Hepatocyte (in vitro differentiated cells): ENCODE measurements around the gene IKZF3. TPM values are rescaled to one million over a fixed set of nuclear protein-coding genes. Genes with fewer than 3 reads are reported as not detected.
"Not testable (repeated sequence)": the region's sequence is repeated elsewhere in the genome, so short reads cannot be mapped to it uniquely, and the experiment has no call there.

ENCODE experiments used
- DNase-seq: peaks from one replicate; pipeline ENCODE4 v3.0.0-alpha.2; 2016; ENCODE audit warnings: low spot score
- H2AFZ ChIP-seq: fragments of 200-600 bp; sonication (generic); 2 replicates; pipeline ENCODE4 v1.6.0; 2016; ENCODE audit warnings: antibody characterized with exemption, mild to moderate bottlenecking
- H3K27ac ChIP-seq: fragments of 200-600 bp; sonication (generic); 2 replicates; pipeline ENCODE4 v1.5.1; 2016; ENCODE audit warnings: mild to moderate bottlenecking
- H3K27me3 ChIP-seq: fragments of 200-600 bp; sonication (generic); 2 replicates; pipeline ENCODE4 v1.6.1; 2016
- H3K36me3 ChIP-seq: fragments of 200-600 bp; sonication (generic); replicated peaks from 2 replicates; pipeline ENCODE4 v1.5.1; 2016; ENCODE audit warnings: low read depth; ENCODE audit not compliant: insufficient read depth
- H3K4me1 ChIP-seq: fragments of 200-600 bp; sonication (generic); 2 replicates; pipeline ENCODE4 v1.5.1; 2016; ENCODE audit warnings: mild to moderate bottlenecking, moderate library complexity; ENCODE audit not compliant: insufficient read depth
- H3K4me2 ChIP-seq: fragments of 200-600 bp; sonication (generic); 2 replicates; pipeline ENCODE4 v1.6.0; 2016
- H3K4me3 ChIP-seq: fragments of 200-600 bp; sonication (generic); 2 replicates; pipeline ENCODE4 v1.5.1; 2016; ENCODE audit warnings: mild to moderate bottlenecking
- H3K79me2 ChIP-seq: fragments of 200-600 bp; sonication (generic); 2 replicates; pipeline ENCODE4 v1.6.0; 2017; ENCODE audit warnings: mild to moderate bottlenecking
- H3K9me2 ChIP-seq: fragments of 200-600 bp; sonication (generic); replicated peaks from 2 replicates; pipeline ENCODE4 v1.6.0; 2017; ENCODE audit warnings: mild to moderate bottlenecking; ENCODE audit not compliant: insufficient read depth
- H3K9me3 ChIP-seq: fragments of 200-600 bp; sonication (generic); 2 replicates; pipeline ENCODE4 v1.5.1; 2016; ENCODE audit warnings: low read depth, mild to moderate bottlenecking
- H4K20me1 ChIP-seq: fragments of 200-600 bp; sonication (generic); 2 replicates; pipeline ENCODE4 v1.6.0; 2016; ENCODE audit warnings: mild to moderate bottlenecking; ENCODE audit not compliant: insufficient read depth, poor library complexity, severe bottlenecking
- EZH2 ChIP-seq: fragments of 200-600 bp; sonication (generic); IDR thresholded peaks from 2 replicates; pipeline ENCODE4 v1.6.1; 2016; ENCODE audit warnings: antibody characterized with exemption, mild to moderate bottlenecking, borderline replicate concordance
- EZH2phosphoT487 ChIP-seq: fragments of 200-600 bp; sonication (generic); IDR thresholded peaks from one replicate; pipeline ENCODE4 v1.6.1; 2018; ENCODE audit warnings: antibody characterized with exemption, mild to moderate bottlenecking, low read depth, moderate library complexity; ENCODE audit not compliant: unreplicated experiment, severe bottlenecking
- WGBS: methylation state at CpG from one replicate; pipeline ENCODE4 v1.1.6; 2016; ENCODE audit warnings: low lambda C conversion rate; ENCODE audit errors: missing lambda C conversion rate; 5-methylcytosine and 5-hydroxymethylcytosine counted together
- polyA plus RNA-seq: library from polyadenylated mRNA; unstranded; fragments of >200 nt; fragmentation: Nextera tagmentation; extraction: Ambion mirVana; gene quantifications from 2 replicates; pipeline ENCODE4 v1.2.1, GENCODE V29; 2016
- total RNA-seq: library from RNA; depleted of rRNA; stranded (reverse); fragments of >200 nt; gene quantifications from 2 replicates; pipeline ENCODE4 v1.2.3, GENCODE V29; 2014
- TF ChIP-seq, protein P1 (sequence below): fragments of 200-600 bp; sonication (generic); IDR thresholded peaks from 2 replicates; pipeline ENCODE4 v1.5.1; 2016; ENCODE audit warnings: antibody characterized with exemption, mild to moderate bottlenecking; ENCODE audit not compliant: poor library complexity

Gene IKZF3
- total and polyA plus RNA-seq, 2 experiments from 2014 or later, result under 0.01 TPM; not detected in 1

DNA sequence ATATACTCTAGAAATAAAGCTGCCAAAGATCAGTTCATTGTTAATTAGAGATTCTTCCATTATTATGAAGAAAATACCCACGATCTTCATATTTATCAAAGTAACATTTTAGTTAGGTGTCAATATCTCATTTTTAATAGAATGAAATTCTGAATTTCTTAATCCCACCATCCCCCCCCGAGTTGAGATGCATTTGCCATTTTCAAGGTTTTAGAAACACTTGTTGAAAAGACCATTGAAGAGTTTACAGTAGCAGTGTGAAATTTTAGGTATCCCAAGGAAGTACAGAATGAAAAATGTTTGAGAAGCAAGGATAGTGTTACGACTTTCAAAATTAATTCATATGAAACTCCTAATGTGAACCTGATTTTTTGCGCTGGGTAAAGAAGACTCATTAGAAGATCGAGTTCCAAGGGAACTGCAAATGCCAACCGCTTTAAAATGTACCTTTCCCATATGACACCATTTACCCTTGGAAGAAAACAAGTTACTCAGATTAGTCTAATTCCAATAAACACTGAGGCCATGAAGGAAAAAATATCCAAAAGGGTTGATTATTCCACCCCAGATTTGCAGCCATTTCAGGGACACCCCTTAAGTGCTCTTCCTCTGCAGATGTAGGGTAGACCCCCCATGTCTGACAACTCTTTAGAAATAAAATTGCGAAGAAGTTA is 731 bp downstream of the IKZF3 start:
- 81% methylated on average over 7 of the region's 7 CpGs for WGBS
- Histone ChIP-seq H3K27me3 (peaks cover 52% of the 10 kb centered on the region), H3K27ac (no peak overlapping the region), H4K20me1 (no peaks in the 10 kb centered on the region), H3K9me2 (no peaks in the 10 kb centered on the region), H3K36me3 (no peaks in the 10 kb centered on the region), H3K4me2 (peak overlapping the region; percentile 76), H3K9me3 (no peaks in the 10 kb centered on the region), H3K79me2 (no peaks in the 10 kb centered on the region), H3K4me1 (peaks cover 5% of the 10 kb centered on the region), H2AFZ (peak overlapping the region; percentile 16), H3K4me3 (no peak overlapping the region)
- no peak for TF ChIP-seq EZH2phosphoT487
- DNase-seq, result no peak

DNA sequence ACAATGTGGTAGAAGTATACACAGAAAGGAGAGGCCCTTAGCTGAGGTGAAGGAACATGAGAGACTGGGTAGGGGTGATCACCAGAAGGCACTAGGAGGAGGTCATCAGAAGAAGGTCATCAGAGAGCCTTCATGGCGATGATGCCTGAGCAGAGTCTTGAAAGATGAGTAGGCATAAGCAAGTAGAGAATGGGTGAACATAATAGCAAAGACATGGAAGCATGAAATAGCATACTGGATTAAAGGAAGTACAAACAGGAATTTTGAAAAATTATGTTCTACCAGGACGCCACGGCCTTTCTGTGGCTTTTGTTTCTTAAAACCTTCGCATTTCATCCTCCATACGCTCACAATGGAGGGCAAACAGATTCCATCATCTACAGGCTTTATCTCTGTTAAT is 2.9 kb downstream of the IKZF3 start:
- Histone ChIP-seq H3K9me3 (no peaks in the 10 kb centered on the region), H4K20me1 (no peaks in the 10 kb centered on the region), H3K9me2 (no peaks in the 10 kb centered on the region), H3K79me2 (no peaks in the 10 kb centered on the region), H3K4me2 (no peak overlapping the region), H3K4me3 (no peak overlapping the region), H3K4me1 (peaks cover 5% of the 10 kb centered on the region), H3K36me3 (no peaks in the 10 kb centered on the region), H2AFZ (no peak overlapping the region), H3K27ac (no peak overlapping the region), H3K27me3 (peaks cover 48% of the 10 kb centered on the region)
- DNase-seq, result no peak
- TF ChIP-seq EZH2phosphoT487 (no peak), EZH2 (no peak)
- TF ChIP-seq, protein P1, sequence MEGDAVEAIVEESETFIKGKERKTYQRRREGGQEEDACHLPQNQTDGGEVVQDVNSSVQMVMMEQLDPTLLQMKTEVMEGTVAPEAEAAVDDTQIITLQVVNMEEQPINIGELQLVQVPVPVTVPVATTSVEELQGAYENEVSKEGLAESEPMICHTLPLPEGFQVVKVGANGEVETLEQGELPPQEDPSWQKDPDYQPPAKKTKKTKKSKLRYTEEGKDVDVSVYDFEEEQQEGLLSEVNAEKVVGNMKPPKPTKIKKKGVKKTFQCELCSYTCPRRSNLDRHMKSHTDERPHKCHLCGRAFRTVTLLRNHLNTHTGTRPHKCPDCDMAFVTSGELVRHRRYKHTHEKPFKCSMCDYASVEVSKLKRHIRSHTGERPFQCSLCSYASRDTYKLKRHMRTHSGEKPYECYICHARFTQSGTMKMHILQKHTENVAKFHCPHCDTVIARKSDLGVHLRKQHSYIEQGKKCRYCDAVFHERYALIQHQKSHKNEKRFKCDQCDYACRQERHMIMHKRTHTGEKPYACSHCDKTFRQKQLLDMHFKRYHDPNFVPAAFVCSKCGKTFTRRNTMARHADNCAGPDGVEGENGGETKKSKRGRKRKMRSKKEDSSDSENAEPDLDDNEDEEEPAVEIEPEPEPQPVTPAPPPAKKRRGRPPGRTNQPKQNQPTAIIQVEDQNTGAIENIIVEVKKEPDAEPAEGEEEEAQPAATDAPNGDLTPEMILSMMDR, result no peak
- WGBS, result 89% methylated on average over 5 of the region's 5 CpGs

DNA sequence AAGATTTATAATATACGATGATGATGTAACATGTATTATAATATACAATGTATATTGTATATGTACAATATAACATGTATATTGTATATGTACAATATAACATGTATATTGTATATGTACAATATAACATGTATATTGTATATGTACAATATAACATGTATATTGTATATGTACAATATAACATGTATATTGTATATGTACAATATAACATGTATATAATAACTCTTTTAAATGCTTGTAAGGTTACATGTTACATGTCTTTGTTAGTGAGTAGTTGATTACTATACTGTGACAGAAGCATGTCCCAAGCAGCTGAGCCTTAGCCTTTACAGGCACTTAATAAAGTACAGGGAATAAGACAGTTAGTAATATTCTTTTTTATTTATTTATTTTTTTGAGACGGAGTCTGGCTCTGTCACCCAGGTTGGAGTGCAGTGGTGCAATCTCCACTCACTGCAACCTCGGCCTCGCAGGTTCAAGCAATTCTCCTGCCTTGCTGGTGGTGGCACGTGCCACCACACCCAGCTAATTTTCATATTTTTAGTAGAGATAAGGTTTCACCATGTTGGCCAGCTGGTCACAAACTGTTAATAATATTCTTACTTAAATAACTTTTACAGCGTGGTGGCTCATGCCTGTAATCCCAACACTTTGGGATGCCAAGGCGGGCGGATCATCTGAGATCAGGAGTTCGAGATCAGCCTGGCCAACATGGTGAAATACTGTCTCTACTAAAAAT is 8.0 kb downstream of the IKZF3 start:
- H3K4me2 ChIP-seq, DNase-seq, H3K27me3 ChIP-seq, H3K9me3 ChIP-seq, H2AFZ ChIP-seq, H3K4me3 ChIP-seq, H3K4me1 ChIP-seq, H3K36me3 ChIP-seq, H3K27ac ChIP-seq, H3K79me2 ChIP-seq, H3K9me2 ChIP-seq, H4K20me1 ChIP-seq: not testable (repeated sequence)
- 89% methylated on average over 9 of the region's 9 CpGs for WGBS

- Histone ChIP-seq H2AFZ (no peak overlapping the region), H4K20me1 (no peaks in the 10 kb centered on the region), H3K9me3 (no peaks in the 10 kb centered on the region), H3K9me2 (no peaks in the 10 kb centered on the region), H3K4me3 (no peak overlapping the region), H3K79me2 (no peaks in the 10 kb centered on the region), H3K4me1 (no peaks in the 10 kb centered on the region), H3K27me3 (no peaks in the 10 kb centered on the region), H3K27ac (no peak overlapping the region), H3K4me2 (no peak overlapping the region), H3K36me3 (no peaks in the 10 kb centered on the region)
- 90% methylated on average over 2 of the region's 2 CpGs for WGBS
- no peak for DNase-seq
- TF ChIP-seq EZH2phosphoT487, result no peak
- TF ChIP-seq, protein P1, result no peak
- no peak for TF ChIP-seq EZH2
These were observed 9.2 kb downstream of the IKZF3 start for GRCh38 chr17:39854909-39855308.
